ENCODE data around the gene VPS54. TPM values are rescaled to one million over a fixed set of nuclear protein-coding genes. Genes with fewer than 3 reads are reported as not detected.

VPS54 gene
- total and polyA plus RNA-seq, 9 of the 15 experiments (the other 6 are each of a cell fraction or from before 2014, with no cell fraction given), result 4.9 to 23.2 (median 13.2) TPM

DNA sequence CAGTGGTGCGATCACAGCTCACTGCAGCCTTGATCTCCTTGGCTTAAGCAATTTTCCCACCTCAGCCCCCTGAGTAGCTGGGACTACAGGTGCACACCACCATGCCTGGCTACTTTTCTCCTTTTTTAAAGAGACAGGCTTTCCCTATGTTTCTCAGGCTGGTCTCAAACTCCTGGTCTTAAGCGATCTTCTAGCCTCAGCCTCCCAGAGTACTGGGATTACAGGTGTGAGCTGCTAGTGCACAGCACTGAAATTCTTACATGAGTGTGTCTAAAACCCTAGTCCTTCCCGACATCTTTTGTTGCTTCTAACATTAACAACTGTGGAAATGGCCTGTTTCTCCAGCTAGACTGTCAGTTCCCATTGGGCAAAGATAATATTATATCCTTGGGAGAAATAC, 174.6 kb downstream of the VPS54 start:
- no peak overlapping the region for H3K4me3 ChIP-seq
- H3K9ac ChIP-seq (ENCODE audit: insufficient read depth in 1 of 2, low read depth in 2 of 2, low read length in 2 of 2), result no peak overlapping the region
- H3K9me3 ChIP-seq (replicated peaks; ENCODE audit: control insufficient read depth, insufficient read depth, low read depth, low read length), result no peaks in the 10 kb centered on the region
- H3K4me2 ChIP-seq (ENCODE audit: insufficient read depth, low read length), result no peak overlapping the region
- DNase-seq (ENCODE audit: extremely low read depth in 1 of 4, low spot score in 3 of 4), result no peak
- no peak for TF ChIP-seq RBM34 (IDR thresholded peaks at IDR 0.05; ENCODE audit: borderline replicate concordance, insufficient read depth, low read length)
- H3K79me2 ChIP-seq (ENCODE audit: control insufficient read depth, insufficient read depth, low read length), result peaks cover 82% of the 10 kb centered on the region
- no peaks in the 10 kb centered on the region for H3K27me3 ChIP-seq (ENCODE audit: control insufficient read depth in 2 of 2, insufficient read depth in 2 of 2, low read length in 2 of 2)
- POLR2A ChIA-PET, result interaction anchor here (0.7 kb wide), 1 partner anchor 761 kb away, joined by 3 read pairs; no protein-coding TSS in a partner anchor
- in situ Hi-C loops (cut with MboI), result no loop called here
- H3K27ac ChIP-seq (ENCODE audit: extremely low read depth, low read depth, low read length), result no peak overlapping the region
- no peaks in the 10 kb centered on the region for H3K9me1 ChIP-seq (ENCODE audit: control insufficient read depth, insufficient read depth, low read length)
- 76% methylated on average over 3 of the region's 3 CpGs for WGBS (ENCODE audit: insufficient coverage, low coverage, missing lambda C conversion rate)
- H4K20me1 ChIP-seq (replicated peaks; ENCODE audit: control insufficient read depth, insufficient read depth, low read length), result peaks cover 15% of the 10 kb centered on the region; the same call in 1 of the 2 replicates
- H3K36me3 ChIP-seq (ENCODE audit: control insufficient read depth, insufficient read depth, low read length), result no peaks in the 10 kb centered on the region; the same call in 1 of the 3 replicates
- intact Hi-C loops (cut with micrococcal nuclease), result loop anchor here (5.0 to 10.0 kb wide), 2 partner anchors 173 to 260 kb away; partner anchors contain the start of genes MDH1, VPS54 and WDPCP
- no peak for ATAC-seq
- BruUV-seq (replicated peaks), result no TSS peak
- FAIRE-seq, result no peak
- H2AFZ ChIP-seq (ENCODE audit: low read depth, low read length), result no peak overlapping the region
- CTCF ChIA-PET (ENCODE audit: low intra/inter-chr PET ratio), result no interaction called here
- peaks cover 10 to 23% of the 10 kb centered on the region in 2 experiments for H3K4me1 ChIP-seq (replicated peaks in 1 of 2; ENCODE audit: control insufficient read depth in 2 of 2, insufficient read depth in 2 of 2, low read length in 2 of 2)

DNA sequence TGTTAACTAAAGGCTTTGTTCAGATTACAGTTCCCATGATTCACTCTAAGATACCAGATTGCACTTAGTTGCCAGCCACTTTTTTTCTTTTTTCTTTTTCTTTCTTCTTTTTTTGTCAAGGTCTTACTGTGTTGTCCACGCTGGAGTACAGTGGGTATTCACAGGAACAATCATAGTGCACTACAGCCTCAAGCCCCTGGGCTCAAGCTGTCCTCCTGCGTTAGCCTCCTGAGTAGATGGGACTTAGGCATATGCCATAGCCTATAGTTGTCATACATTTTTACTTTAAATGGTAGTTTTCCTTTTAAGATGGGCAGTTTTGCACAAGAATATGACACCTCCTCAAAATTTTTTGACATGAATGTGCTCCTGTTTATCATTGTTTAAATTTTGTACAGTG, 175.4 kb downstream of the VPS54 start:
- intact Hi-C loops (cut with micrococcal nuclease), result loop anchor here (5.0 to 10.0 kb wide), 2 partner anchors 174 to 259 kb away; partner anchors contain the start of genes MDH1, VPS54 and WDPCP
- WGBS (ENCODE audit: insufficient coverage, low coverage, missing lambda C conversion rate), result 58% methylated on average over 2 of the region's 2 CpGs
- FAIRE-seq, result no peak
- no peak for TF ChIP-seq RBM39 (optimal IDR thresholded peaks at IDR 0.05; ENCODE audit: low read depth, low read length)
- TF ChIP-seq ZNF696 (CRISPR knock-in tag; conservative IDR thresholded peaks at IDR 0.05), result no peak
- TF ChIP-seq SETDB1 (IDR thresholded peaks at IDR 0.05; ENCODE audit: low read length), result no peak
- no peak for TF ChIP-seq TCF7 (IDR thresholded peaks at IDR 0.05; ENCODE audit: borderline replicate concordance)
- no peak for TF ChIP-seq NRF1 (conservative IDR thresholded peaks at IDR 0.05 in 1 of 2, IDR thresholded peaks at IDR 0.05 in 1 of 2)
- TF ChIP-seq RCOR1 (IDR thresholded peaks at IDR 0.05; ENCODE audit: borderline replicate concordance in 1 of 2, low read depth in 2 of 2, low read length in 2 of 2), result no peak
- TF ChIP-seq PRMT5 (CRISPR knock-in tag; IDR thresholded peaks at IDR 0.05), result no peak
- TF ChIP-seq, protein P1, sequence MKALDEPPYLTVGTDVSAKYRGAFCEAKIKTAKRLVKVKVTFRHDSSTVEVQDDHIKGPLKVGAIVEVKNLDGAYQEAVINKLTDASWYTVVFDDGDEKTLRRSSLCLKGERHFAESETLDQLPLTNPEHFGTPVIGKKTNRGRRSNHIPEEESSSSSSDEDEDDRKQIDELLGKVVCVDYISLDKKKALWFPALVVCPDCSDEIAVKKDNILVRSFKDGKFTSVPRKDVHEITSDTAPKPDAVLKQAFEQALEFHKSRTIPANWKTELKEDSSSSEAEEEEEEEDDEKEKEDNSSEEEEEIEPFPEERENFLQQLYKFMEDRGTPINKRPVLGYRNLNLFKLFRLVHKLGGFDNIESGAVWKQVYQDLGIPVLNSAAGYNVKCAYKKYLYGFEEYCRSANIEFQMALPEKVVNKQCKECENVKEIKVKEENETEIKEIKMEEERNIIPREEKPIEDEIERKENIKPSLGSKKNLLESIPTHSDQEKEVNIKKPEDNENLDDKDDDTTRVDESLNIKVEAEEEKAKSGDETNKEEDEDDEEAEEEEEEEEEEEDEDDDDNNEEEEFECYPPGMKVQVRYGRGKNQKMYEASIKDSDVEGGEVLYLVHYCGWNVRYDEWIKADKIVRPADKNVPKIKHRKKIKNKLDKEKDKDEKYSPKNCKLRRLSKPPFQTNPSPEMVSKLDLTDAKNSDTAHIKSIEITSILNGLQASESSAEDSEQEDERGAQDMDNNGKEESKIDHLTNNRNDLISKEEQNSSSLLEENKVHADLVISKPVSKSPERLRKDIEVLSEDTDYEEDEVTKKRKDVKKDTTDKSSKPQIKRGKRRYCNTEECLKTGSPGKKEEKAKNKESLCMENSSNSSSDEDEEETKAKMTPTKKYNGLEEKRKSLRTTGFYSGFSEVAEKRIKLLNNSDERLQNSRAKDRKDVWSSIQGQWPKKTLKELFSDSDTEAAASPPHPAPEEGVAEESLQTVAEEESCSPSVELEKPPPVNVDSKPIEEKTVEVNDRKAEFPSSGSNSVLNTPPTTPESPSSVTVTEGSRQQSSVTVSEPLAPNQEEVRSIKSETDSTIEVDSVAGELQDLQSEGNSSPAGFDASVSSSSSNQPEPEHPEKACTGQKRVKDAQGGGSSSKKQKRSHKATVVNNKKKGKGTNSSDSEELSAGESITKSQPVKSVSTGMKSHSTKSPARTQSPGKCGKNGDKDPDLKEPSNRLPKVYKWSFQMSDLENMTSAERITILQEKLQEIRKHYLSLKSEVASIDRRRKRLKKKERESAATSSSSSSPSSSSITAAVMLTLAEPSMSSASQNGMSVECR (CRISPR knock-in tag; IDR thresholded peaks at IDR 0.05), result no peak
- no peak for TF ChIP-seq SMARCA5 (IDR thresholded peaks at IDR 0.05)
- TF ChIP-seq NBN (IDR thresholded peaks at IDR 0.05; ENCODE audit: low read depth), result no peak
- no peak for TF ChIP-seq NCOR1 (IDR thresholded peaks at IDR 0.05)
- no peak for TF ChIP-seq RHOXF2B (CRISPR knock-in tag; conservative IDR thresholded peaks at IDR 0.05)

More for the DNA sequence above, 175.4 kb downstream of the VPS54 start:
- in situ Hi-C loops (cut with MboI), result no loop called here
- DNase-seq (ENCODE audit: extremely low read depth in 1 of 4, low spot score in 3 of 4) (no peak), ATAC-seq (no peak)
- peaks cover 74% of the 10 kb centered on the region for H3K79me2 ChIP-seq (ENCODE audit: control insufficient read depth, insufficient read depth, low read length)
- H3K4me3 ChIP-seq, result no peak overlapping the region
- no peaks in the 10 kb centered on the region for H3K9me3 ChIP-seq (replicated peaks; ENCODE audit: control insufficient read depth, insufficient read depth, low read depth, low read length)
- no peak overlapping the region for H2AFZ ChIP-seq (ENCODE audit: low read depth, low read length)
- peaks cover 10 to 18% of the 10 kb centered on the region in 2 experiments for H3K4me1 ChIP-seq (replicated peaks in 1 of 2; ENCODE audit: control insufficient read depth in 2 of 2, insufficient read depth in 2 of 2, low read length in 2 of 2)
- ChIA-PET CTCF (ENCODE audit: low intra/inter-chr PET ratio) (no interaction called here), POLR2A (interaction anchor here (0.7 kb wide), 1 partner anchor 247 kb away, joined by 5 read pairs; no protein-coding TSS in a partner anchor)
- H3K9ac ChIP-seq (ENCODE audit: insufficient read depth in 1 of 2, low read depth in 2 of 2, low read length in 2 of 2), result no peak overlapping the region; a peak in 1 of 4 replicates
- H3K9me1 ChIP-seq (ENCODE audit: control insufficient read depth, insufficient read depth, low read length), result no peaks in the 10 kb centered on the region
- H3K4me2 ChIP-seq (ENCODE audit: insufficient read depth, low read length), result no peak overlapping the region
- BruUV-seq (replicated peaks), result no TSS peak
- H3K27me3 ChIP-seq (ENCODE audit: control insufficient read depth in 2 of 2, insufficient read depth in 2 of 2, low read length in 2 of 2), result no peaks in the 10 kb centered on the region
- no peaks in the 10 kb centered on the region; the same call in 1 of the 3 replicates for H3K36me3 ChIP-seq (ENCODE audit: control insufficient read depth, insufficient read depth, low read length)
- peaks cover 15% of the 10 kb centered on the region; the same call in 1 of the 2 replicates for H4K20me1 ChIP-seq (replicated peaks; ENCODE audit: control insufficient read depth, insufficient read depth, low read length)
- no peak overlapping the region for H3K27ac ChIP-seq (ENCODE audit: extremely low read depth, low read depth, low read length)

Data from K562 (cell line).